GM23248 (cell line): ENCODE results near the gene HBG1.

Experiments used
- EZH2 ChIP-seq: fragments of 200-600 bp; sonication (generic); IDR thresholded peaks from 2 replicates; pipeline ENCODE4 v1.6.1; 2018; ENCODE audit warnings: antibody characterized with exemption, mild to moderate bottlenecking; ENCODE audit not compliant: insufficient read depth, poor library complexity, severe bottlenecking
- EZH2phosphoT487 ChIP-seq: fragments of 200-600 bp; sonication (generic); IDR thresholded peaks from 2 replicates; pipeline ENCODE4 v1.6.1; 2018; ENCODE audit warnings: antibody characterized with exemption, moderate library complexity, mild to moderate bottlenecking, low read depth; ENCODE audit not compliant: insufficient read depth

GRCh38 chr11:5286901-5287300 is 37.2 kb upstream of the HBG1 start:
- TF ChIP-seq EZH2 (no peak), EZH2phosphoT487 (no peak)
